HepG2 (cell line): ENCODE data around the gene SYNGR4. TPM values are rescaled to one million over a fixed set of nuclear protein-coding genes. Genes with fewer than 3 reads are reported as not detected.

Source experiments
- AKAP8 ChIP-seq: sonication (generic); formaldehyde crosslinking; IDR thresholded peaks from 2 replicates; pipeline ENCODE4 v1.5.1; 2020; ENCODE audit warnings: mild to moderate bottlenecking, missing genetic modification reagents
- PHF8 ChIP-seq: sonication (generic); formaldehyde crosslinking; IDR thresholded peaks from 2 replicates; pipeline ENCODE4 v1.5.0; 2020; ENCODE audit warnings: missing genetic modification reagents
- RFX1 ChIP-seq: fragments of 450-650 bp; IDR thresholded peaks from 2 replicates; pipeline ENCODE4 v1.6.1; 2017
- RXRB ChIP-seq: IDR thresholded peaks from 2 replicates; pipeline ENCODE4 v1.6.1; 2016; ENCODE audit warnings: borderline replicate concordance, missing genetic modification reagents, missing compliant biosample characterization
- TBX2 ChIP-seq: sonication (generic); formaldehyde crosslinking; IDR thresholded peaks from 2 replicates; pipeline ENCODE4 v1.5.0; 2020; ENCODE audit warnings: missing genetic modification reagents, mild to moderate bottlenecking, borderline replicate concordance
- ZBTB21 ChIP-seq: sonication (generic); formaldehyde crosslinking; IDR thresholded peaks from 2 replicates; pipeline ENCODE4 v1.4.0; 2020; ENCODE audit warnings: missing genetic modification reagents
- ZBTB8A ChIP-seq: sonication (generic); formaldehyde crosslinking; IDR thresholded peaks from 2 replicates; pipeline ENCODE4 v1.4.0; 2020; ENCODE audit warnings: mild to moderate bottlenecking, low read depth, missing genetic modification reagents, borderline replicate concordance
- ZFAT ChIP-seq: sonication (generic); formaldehyde crosslinking; conservative IDR thresholded peaks from 2 replicates; pipeline ENCODE4 v1.8.1; 2023; ENCODE audit warnings: missing genetic modification reagents, inconsistent platforms
- ZNF232 ChIP-seq: sonication (generic); formaldehyde crosslinking; IDR thresholded peaks from 2 replicates; pipeline ENCODE4 v1.4.0; 2020; ENCODE audit warnings: missing genetic modification reagents, borderline replicate concordance
- ZNF382 ChIP-seq: sonication (generic); formaldehyde crosslinking; IDR thresholded peaks from 2 replicates; pipeline ENCODE4 v1.5.0; 2020; ENCODE audit warnings: missing genetic modification reagents, mild to moderate bottlenecking, borderline replicate concordance
- ZNF383 ChIP-seq: sonication (generic); formaldehyde crosslinking; IDR thresholded peaks from 2 replicates; pipeline ENCODE4 v1.4.0; 2020; ENCODE audit warnings: missing genetic modification reagents, mild to moderate bottlenecking, borderline replicate concordance
- ZNF496 ChIP-seq: sonication (generic); formaldehyde crosslinking; IDR thresholded peaks from 2 replicates; pipeline ENCODE4 v1.8.1; 2023; ENCODE audit warnings: mild to moderate bottlenecking, moderate library complexity, missing genetic modification reagents; ENCODE audit not compliant: insufficient replicate concordance
- ZNF747 ChIP-seq: sonication (generic); formaldehyde crosslinking; IDR thresholded peaks from 2 replicates; pipeline ENCODE4 v1.8.1; 2023; ENCODE audit warnings: missing genetic modification reagents, mild to moderate bottlenecking, borderline replicate concordance
- polyA plus RNA-seq, 8 experiments: library from polyadenylated mRNA; depleted of rRNA in 3 of 8; stranded (reverse) in 7 of 8; unstranded in 1 of 8; fragments of >200 nt; fragmentation: Illumina TruSeq in 4 of 8; extraction: Trizol in 4 of 8; gene quantifications; 2 replicates each; pipeline versions ENCODE4 v1.2.1 to v1.2.3, GENCODE V29; 2011 to 2016; ENCODE audit warnings: low read depth in 4 of 8, missing spikeins in 1 of 8, mixed read lengths in 1 of 8; ENCODE audit not compliant: insufficient read depth in 1 of 8
- total RNA-seq, 5 experiments: library from RNA; depleted of rRNA; stranded (reverse); fragments of >200 nt; fragmentation: Illumina TruSeq; extraction: Trizol; gene quantifications; 2 replicates each; pipeline ENCODE4 v1.2.3, GENCODE V29; 2016; ENCODE audit warnings: low read depth in 1 of 5
- TF ChIP-seq, protein P1 (sequence below): sonication (generic); formaldehyde crosslinking; IDR thresholded peaks from 2 replicates; pipeline ENCODE4 v1.4.0; 2020; ENCODE audit warnings: missing genetic modification reagents, borderline replicate concordance
- TF ChIP-seq, protein P2 (sequence below): sonication (generic); formaldehyde crosslinking; IDR thresholded peaks from 2 replicates; pipeline ENCODE4 v1.4.0; 2020; ENCODE audit warnings: missing genetic modification reagents
- TF ChIP-seq, protein P3 (sequence below): sonication (generic); formaldehyde crosslinking; IDR thresholded peaks from 2 replicates; pipeline ENCODE4 v1.9.0; 2021; ENCODE audit warnings: missing genetic modification reagents, borderline replicate concordance
- TF ChIP-seq, protein P4 (sequence below): sonication (generic); formaldehyde crosslinking; IDR thresholded peaks from 2 replicates; pipeline ENCODE4 v1.5.0; 2020; ENCODE audit warnings: missing genetic modification reagents, mild to moderate bottlenecking, borderline replicate concordance
- TF ChIP-seq, protein P5 (sequence below): sonication (generic); formaldehyde crosslinking; IDR thresholded peaks from 2 replicates; pipeline ENCODE4 v1.4.0; 2020; ENCODE audit warnings: missing genetic modification reagents

The SYNGR4 gene
- total and polyA plus RNA-seq, 2 of the 13 experiments (the other 11 are each of a cell fraction or from before 2014, with no cell fraction given) = not detected

DNA sequence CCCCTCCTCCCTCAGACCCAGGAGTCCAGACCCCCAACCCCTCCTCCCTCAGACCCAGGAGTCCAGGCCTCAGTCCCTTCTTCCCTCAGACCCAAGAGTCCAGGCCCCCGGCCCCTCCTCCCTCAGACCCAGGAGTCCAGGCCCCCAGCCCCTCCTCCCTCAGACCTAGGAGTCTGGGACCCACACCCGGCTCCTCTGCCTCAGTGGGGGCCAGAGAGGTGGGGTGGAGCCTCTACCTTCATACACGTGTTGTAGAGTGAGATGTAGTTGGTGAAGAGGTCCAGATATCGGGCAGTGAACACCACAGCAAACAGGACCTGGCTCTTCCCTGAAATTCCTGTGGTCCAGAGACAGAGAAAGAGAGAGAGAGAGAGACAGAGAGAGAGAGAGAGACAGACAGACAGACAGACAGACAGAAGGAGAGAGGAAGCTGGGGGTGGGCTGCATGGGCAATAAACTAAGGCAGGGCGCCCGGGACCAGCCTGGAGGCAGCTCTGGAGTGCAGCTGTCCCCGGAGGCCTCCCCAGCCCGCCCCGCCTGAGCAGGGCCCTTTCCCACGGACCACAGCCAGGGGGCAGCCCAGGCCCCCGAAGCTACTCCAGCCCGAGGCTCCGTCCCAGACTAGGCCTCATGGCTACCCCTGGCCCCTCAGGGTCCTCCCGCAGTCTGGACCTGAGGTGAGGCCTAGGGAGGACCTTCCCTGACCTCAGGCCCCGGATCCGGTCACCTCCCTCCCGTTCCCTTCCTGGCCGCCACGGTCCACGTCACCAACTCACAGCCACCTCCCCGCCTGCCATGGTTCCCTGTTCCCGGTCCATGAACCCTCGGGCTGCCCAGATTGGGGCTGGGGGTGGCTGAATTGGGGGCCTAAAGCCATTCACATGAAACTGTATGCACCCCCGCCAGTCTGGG, 26.3 kb downstream of the SYNGR4 start (continued):
- TF ChIP-seq, protein P1, sequence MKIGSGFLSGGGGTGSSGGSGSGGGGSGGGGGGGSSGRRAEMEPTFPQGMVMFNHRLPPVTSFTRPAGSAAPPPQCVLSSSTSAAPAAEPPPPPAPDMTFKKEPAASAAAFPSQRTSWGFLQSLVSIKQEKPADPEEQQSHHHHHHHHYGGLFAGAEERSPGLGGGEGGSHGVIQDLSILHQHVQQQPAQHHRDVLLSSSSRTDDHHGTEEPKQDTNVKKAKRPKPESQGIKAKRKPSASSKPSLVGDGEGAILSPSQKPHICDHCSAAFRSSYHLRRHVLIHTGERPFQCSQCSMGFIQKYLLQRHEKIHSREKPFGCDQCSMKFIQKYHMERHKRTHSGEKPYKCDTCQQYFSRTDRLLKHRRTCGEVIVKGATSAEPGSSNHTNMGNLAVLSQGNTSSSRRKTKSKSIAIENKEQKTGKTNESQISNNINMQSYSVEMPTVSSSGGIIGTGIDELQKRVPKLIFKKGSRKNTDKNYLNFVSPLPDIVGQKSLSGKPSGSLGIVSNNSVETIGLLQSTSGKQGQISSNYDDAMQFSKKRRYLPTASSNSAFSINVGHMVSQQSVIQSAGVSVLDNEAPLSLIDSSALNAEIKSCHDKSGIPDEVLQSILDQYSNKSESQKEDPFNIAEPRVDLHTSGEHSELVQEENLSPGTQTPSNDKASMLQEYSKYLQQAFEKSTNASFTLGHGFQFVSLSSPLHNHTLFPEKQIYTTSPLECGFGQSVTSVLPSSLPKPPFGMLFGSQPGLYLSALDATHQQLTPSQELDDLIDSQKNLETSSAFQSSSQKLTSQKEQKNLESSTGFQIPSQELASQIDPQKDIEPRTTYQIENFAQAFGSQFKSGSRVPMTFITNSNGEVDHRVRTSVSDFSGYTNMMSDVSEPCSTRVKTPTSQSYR = 0 out of 2 replicates have a peak, but pooled peaks have one; percentile 29
- TF ChIP-seq, protein P2, sequence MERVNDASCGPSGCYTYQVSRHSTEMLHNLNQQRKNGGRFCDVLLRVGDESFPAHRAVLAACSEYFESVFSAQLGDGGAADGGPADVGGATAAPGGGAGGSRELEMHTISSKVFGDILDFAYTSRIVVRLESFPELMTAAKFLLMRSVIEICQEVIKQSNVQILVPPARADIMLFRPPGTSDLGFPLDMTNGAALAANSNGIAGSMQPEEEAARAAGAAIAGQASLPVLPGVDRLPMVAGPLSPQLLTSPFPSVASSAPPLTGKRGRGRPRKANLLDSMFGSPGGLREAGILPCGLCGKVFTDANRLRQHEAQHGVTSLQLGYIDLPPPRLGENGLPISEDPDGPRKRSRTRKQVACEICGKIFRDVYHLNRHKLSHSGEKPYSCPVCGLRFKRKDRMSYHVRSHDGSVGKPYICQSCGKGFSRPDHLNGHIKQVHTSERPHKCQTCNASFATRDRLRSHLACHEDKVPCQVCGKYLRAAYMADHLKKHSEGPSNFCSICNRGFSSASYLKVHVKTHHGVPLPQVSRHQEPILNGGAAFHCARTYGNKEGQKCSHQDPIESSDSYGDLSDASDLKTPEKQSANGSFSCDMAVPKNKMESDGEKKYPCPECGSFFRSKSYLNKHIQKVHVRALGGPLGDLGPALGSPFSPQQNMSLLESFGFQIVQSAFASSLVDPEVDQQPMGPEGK (CRISPR knock-in tag) = peak; percentile 77
- TF ChIP-seq ZNF382 (CRISPR knock-in tag) (no peak), ZNF232 (CRISPR knock-in tag) (peak; percentile 66), ZNF383 (CRISPR knock-in tag) (peak; percentile 86; the same call in 1 of the 2 replicates), AKAP8 (CRISPR knock-in tag) (no peak; the same call in 1 of the 2 replicates), RFX1 (no peak), ZBTB8A (CRISPR knock-in tag) (no peak), ZFAT (CRISPR knock-in tag) (0 out of 2 replicates have a peak, but pooled peaks have one; percentile 74), RXRB (CRISPR knock-in tag) (peak; percentile 39; the same call in 1 of the 2 replicates), ZNF496 (CRISPR knock-in tag) (no peak), ZNF747 (CRISPR knock-in tag) (no peak), ZBTB21 (no peak), TBX2 (0 out of 2 replicates have a peak, but pooled peaks have one; percentile 14), PHF8 (CRISPR knock-in tag) (peak; percentile 97)
- TF ChIP-seq, protein P3, sequence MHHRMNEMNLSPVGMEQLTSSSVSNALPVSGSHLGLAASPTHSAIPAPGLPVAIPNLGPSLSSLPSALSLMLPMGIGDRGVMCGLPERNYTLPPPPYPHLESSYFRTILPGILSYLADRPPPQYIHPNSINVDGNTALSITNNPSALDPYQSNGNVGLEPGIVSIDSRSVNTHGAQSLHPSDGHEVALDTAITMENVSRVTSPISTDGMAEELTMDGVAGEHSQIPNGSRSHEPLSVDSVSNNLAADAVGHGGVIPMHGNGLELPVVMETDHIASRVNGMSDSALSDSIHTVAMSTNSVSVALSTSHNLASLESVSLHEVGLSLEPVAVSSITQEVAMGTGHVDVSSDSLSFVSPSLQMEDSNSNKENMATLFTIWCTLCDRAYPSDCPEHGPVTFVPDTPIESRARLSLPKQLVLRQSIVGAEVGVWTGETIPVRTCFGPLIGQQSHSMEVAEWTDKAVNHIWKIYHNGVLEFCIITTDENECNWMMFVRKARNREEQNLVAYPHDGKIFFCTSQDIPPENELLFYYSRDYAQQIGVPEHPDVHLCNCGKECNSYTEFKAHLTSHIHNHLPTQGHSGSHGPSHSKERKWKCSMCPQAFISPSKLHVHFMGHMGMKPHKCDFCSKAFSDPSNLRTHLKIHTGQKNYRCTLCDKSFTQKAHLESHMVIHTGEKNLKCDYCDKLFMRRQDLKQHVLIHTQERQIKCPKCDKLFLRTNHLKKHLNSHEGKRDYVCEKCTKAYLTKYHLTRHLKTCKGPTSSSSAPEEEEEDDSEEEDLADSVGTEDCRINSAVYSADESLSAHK (CRISPR knock-in tag) = no peak
- TF ChIP-seq, protein P4, sequence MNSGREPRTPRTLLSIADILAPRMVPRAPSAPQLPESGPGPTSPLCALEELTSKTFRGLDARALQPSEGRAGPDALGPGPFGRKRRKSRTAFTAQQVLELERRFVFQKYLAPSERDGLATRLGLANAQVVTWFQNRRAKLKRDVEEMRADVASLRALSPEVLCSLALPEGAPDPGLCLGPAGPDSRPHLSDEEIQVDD (CRISPR knock-in tag) = peak; percentile 38; the same call in 1 of the 2 replicates
- TF ChIP-seq, protein P5, sequence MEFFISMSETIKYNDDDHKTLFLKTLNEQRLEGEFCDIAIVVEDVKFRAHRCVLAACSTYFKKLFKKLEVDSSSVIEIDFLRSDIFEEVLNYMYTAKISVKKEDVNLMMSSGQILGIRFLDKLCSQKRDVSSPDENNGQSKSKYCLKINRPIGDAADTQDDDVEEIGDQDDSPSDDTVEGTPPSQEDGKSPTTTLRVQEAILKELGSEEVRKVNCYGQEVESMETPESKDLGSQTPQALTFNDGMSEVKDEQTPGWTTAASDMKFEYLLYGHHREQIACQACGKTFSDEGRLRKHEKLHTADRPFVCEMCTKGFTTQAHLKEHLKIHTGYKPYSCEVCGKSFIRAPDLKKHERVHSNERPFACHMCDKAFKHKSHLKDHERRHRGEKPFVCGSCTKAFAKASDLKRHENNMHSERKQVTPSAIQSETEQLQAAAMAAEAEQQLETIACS (CRISPR knock-in tag) = peak; percentile 33; the same call in 1 of the 2 replicates
